Body of pancreas (tissue), 4 donors: Measurements from ENCODE around the gene KCND1.

Experiments
- POLR2A ChIP-seq, 3 donors: fragments of 450-650 bp; IDR thresholded peaks; one replicate each; pipeline ENCODE4 v1.6.1; 2016; ENCODE audit warnings: antibody characterized with exemption in 3 of 3, mild to moderate bottlenecking in 2 of 3
- TF ChIP-seq, protein P1 (sequence below), 7 experiments: fragments of 450-650 bp in 4 of 7; fragments of 200-600 bp in 3 of 7; sonication (generic) in 3 of 7; IDR thresholded peaks; one replicate each; pipeline ENCODE4 v1.5.1; 2016 to 2019; ENCODE audit warnings: antibody characterized with exemption in 7 of 7

DNA sequence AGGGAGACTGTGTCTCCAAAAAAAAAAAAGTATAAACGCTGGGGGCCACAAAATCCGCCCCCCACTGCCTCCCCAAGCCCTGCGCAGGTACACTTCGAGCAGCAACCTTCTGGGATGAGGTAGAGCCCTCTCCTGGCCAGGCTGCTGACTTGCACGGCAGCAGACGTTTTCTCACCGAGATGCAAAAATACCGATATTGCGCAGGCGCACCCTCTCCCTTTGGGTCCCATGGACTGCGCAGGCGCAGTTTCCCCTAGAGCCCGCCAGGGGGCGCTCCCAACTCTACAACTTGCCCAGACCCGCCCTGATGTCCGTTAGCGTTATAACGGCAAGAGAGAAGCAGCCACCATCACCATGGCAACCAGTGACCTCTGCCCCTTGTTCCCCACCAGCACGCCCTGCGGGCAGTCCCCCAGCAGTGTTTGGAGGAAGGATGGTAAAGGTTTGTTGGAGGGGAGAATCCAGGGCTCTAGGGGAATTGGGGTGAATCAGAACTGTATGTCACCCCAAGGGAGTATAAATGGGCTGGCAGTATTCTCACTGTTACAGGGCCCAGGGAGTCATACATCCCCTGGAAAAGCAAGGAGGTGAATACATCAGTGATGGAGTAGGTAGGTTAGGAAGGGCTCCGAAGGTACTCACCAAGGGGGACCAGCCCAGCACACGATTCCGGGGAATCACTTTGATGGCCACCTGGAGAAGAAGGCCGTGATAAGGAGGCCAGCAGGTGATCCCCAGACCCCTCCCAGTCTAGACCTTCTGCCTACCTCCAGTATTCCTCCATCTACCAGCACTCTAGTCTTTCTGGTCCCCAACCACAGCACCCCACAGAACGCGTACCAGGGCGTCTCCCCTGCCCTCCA, 54.3 kb downstream of the KCND1 start:
- TF ChIP-seq, protein P1, sequence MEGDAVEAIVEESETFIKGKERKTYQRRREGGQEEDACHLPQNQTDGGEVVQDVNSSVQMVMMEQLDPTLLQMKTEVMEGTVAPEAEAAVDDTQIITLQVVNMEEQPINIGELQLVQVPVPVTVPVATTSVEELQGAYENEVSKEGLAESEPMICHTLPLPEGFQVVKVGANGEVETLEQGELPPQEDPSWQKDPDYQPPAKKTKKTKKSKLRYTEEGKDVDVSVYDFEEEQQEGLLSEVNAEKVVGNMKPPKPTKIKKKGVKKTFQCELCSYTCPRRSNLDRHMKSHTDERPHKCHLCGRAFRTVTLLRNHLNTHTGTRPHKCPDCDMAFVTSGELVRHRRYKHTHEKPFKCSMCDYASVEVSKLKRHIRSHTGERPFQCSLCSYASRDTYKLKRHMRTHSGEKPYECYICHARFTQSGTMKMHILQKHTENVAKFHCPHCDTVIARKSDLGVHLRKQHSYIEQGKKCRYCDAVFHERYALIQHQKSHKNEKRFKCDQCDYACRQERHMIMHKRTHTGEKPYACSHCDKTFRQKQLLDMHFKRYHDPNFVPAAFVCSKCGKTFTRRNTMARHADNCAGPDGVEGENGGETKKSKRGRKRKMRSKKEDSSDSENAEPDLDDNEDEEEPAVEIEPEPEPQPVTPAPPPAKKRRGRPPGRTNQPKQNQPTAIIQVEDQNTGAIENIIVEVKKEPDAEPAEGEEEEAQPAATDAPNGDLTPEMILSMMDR (IDR thresholded peaks at IDR 0.05): peak; percentile 73 to 97 (median 96)
- peak in 1 of 3 donors; percentile 3 for TF ChIP-seq POLR2A (IDR thresholded peaks at IDR 0.05)
